Fibroblast of skin of back (primary cell): ENCODE results near the gene STARD13.

Experiments
- DNase-seq: peaks from one replicate; pipeline ENCODE4 v3.0.0-alpha.2; 2013

STARD13 gene

DNA sequence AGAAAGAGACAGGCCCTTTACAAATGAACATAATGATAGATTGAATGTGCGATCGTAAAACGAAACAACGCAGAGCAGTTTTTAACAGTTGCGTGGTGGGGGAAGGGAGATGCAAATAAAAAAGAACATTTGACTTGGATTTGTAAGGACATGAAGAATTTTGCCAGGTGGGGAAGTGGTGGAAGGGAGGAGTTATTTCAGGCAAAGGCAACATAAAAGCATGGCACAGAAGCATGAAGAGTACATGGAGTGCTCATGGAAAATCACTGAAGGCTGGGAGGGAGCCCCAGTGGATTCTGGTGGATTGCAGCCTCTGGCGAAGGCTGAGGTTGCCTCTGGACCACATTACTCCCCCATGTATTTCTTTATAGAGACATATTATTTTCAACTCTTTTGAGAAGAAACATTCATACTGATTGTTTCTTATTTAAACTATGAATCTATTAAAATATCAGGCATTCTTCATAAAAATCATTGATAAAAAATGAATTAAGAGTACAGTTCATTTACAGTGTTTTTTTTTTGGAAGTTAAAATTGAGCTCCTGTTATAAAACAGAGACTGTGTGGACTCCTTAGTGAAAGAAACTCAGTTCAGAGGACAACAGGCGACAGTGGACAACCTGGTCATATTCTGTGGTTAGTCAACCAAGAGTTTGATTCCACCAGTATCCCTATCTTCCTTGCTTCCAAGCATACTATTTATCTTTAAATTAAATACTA is 57.5 kb downstream of the STARD13 start:
- DNase-seq: no peak

DNA sequence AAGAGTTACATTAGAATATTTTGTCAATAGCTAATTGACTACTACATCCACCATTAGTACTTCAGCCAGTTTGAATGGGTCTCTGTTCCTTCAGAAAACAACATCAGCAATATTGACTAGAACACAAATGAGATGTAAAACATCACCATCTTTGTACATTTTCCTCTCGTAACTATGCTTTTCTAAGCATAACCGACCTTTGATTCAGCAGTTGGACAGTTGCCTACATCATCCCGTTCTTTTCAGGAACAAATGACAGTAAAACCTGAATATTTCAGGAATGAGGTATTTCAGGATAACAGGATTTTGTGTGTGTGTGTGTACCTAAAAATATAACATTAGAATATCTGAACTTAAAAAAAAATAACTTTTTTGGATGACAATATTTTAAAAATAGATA is 60.9 kb downstream of the STARD13 start:
- DNase-seq: peak; percentile 80

DNA sequence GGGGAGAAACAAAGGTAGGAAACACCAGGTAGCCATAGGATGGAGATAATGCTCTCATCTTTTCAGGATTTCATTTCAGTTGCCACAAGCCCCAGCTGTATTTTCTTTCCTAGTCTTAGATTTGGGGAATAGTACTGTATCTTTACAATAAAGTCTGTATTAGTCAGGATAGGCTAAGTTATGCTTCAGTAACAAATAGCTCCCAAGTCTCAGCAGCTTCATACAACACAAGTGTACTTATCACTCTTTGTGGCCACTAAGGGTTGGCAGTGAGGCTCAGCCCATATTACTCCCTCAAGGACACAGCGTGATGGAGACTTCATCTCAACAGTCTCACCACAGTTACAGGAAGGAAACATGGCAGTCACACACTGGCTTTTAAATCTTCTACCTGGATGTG is 61.4 kb downstream of the STARD13 start:
- DNase-seq: no peak

DNA sequence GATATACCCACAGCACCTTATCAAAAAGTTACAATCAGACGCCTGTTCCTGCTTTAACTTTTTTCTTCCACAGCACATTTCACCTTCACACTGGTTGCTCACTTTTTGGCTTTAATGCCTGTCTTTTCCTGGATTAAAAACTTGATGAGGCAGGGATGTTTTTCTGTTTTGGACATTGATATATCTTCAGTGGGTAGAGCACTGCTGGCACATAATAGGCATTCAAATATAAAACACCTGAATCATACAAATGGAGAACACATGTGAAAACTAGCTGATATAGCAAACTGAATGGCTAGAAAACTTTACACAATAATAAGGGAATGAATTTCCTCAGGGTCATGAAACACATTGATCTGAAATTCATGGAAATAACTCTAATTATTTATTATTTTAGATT is 65.6 kb downstream of the STARD13 start:
- DNase-seq: no peak

DNA sequence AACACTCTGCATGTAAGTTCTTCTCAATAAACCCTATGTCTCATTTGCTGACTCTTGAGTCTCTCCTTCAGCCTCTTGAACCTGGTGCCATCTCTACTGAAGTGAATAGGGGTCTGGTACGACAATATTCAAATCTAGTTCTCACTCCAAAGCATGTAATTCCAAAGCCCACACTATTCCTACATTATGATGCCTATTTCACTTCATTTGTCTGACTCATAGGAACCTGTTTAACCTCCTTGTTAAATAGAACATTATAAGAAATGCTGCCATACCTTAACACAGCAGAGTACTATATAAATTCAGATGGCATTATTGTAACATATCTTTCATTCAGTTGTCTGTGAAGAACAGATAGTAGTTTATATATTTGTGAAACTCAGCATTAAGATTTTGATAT is 67.1 kb downstream of the STARD13 start:
- no peak for DNase-seq

DNA sequence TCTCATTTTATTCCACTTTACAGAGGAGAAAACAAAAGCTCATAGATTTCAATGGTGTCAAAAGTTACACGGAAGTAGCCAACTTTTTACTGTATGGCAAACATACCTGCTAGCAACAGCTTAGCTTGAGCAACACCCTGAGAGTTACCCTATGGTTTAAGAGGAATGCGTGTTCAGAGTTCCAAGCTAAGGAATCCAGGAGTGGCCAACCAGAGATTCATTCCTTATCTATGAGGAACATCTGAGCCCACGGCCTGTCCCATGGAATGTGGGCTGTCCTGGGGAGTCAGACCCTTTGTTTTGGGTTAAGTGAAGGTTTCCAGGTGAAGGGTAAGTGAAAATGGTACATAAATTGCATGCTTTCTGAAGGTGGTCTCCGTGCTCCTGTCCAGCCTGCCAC is 67.5 kb downstream of the STARD13 start:
- DNase-seq: peak; percentile 86

DNA sequence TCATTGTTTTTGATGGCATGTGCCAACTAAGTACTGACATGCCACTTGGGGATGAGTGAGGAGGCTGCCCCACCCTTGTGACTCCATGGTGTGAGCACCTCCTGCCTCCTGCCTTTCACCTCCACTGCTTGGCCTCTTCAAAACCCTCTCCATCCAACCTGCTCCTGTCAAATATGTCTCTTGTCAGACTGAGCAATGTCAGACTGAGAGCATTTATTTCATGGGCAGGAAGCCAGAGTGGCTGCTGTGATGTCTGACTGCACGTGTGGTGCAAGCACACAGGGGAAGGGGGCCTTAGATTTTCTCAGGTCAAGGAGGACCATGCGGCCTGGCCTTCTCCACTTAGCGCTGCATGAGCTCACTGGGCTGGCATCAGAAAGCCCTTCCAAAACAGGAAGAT is 68.3 kb downstream of the STARD13 start:
- DNase-seq: no peak

DNA sequence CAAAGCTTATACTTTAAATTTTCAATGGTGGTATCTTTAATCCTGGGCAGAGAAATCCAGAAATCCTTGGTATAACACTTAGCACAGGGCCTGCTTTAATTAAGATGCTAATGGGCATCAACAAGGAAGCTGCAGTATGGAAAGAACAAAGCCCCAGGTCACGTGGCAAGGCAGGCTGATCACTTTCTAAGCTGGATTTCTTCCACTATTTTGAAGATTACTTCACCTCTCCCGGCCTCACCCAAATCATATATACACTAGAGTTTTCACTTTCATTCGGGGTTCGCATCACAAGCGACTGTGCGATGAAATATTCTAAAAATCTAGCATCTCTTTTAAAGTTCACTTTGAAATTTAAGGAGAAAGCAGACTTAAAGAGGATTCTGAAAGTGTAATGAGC is 71.8 kb downstream of the STARD13 start:
- DNase-seq: no peak

DNA sequence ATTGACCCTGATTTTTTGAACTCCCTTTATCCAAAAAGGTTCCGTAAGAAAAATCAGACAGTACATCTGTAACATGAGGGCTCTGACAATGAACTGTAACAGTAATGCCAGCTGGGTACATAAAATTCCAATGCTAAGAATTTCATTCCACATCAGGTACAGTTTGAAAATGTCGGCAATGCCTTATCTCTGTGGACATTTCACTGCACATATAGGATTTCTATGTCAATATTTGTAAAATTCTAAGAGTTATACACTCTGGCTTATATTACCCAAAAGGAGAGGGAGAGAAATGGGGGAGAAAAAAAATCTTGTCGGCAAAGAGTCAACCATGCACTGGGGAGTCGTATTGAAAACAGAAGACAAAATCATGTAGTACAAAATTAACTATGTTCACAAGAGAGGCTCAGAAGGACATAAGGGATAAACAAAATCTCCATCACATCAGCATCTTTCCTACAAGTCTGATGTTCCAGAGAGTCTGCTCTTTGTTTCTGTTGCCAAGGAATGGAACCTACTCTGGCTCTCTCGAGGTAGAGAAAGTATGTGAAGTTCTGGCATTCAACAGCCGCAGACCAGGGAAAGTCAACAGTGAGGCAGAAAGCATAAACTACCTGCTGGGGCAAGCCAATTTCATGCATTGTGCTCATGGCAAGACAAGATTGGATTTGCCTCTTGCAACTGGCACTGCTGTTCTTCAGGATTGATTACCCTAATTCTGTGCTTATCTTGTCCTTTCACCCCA is 72.4 kb downstream of the STARD13 start:
- DNase-seq: no peak

DNA sequence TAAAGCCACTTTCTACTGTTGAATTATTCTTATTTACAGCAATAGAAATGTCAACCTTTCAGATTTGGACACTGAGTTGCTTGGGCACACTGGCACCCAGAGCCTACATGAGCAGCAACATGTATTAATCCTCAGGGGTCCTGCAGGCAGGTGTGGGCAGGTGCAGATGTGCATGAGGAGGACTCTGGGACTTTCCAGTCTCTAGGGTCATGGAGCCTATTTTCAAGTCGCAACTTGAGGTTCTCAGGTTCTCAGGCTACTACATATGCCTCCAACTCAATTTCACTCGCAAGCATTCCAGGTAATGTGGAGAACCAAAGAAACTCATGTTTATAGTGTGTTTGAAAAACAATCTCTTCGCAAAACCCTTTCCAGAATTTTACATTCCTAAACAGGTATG is 73.2 kb downstream of the STARD13 start:
- no peak for DNase-seq

DNA sequence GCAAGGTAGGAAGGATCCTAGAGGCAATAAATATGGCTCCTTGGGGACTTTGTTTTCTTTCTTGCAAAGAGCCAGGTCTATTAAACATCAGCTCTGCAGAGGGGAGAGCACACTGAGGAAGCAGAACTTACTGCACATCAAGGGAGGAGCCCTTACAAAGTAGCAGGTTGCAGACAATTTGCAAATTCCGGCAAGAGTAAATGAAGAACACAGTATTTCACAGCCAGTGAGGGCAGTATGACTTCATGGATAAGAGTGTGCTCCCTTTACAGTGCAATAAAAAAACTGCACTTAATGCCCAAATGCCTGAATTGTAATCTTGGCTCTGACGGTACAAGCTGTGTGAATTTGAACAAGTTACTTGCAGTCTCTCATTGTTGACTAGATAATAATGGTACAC is 75.5 kb downstream of the STARD13 start:
- DNase-seq: no peak

DNA sequence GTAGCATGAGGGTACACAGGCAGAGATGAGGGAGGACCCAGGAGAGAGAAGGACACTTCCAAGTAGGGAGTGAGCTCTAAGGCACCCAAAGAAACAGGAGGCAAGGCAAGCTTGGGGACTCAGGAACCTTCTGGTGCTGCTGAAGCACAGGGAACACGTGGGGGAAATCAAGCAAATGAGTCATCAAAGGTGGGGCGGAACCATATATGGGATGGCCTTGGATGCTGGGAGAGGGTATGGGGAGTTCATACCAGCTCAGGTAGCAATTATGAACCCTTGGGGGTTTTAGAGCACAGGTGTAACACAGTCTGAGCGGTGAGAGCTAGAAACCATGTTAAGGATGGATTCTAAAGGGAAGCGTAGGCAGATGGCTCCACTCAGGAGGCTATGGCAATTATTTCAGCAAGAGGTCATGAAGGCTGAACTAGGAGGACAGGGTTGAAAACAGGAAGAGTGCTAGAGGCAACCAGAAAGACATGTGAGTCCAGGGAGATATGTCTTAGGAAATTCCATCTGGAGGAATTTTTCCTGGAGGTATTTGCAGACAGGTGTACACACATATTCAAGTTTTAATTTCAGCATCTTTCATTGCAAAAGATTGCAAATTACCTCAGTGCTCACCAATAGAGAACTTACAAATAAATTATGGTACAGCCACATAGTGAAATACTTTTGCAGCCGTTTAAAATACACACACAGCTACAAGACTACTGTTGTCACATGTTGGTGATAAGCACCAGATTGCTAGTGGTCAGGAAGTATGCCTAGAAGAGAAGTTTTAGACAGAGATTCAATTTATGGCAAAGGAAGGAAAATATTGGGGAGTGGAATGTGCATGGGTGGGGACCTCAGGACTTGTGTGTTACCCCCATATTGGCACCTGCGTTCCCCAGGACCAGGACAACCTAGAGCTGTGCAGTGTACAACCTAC is 77.0 kb downstream of the STARD13 start:
- no peak for DNase-seq

DNA sequence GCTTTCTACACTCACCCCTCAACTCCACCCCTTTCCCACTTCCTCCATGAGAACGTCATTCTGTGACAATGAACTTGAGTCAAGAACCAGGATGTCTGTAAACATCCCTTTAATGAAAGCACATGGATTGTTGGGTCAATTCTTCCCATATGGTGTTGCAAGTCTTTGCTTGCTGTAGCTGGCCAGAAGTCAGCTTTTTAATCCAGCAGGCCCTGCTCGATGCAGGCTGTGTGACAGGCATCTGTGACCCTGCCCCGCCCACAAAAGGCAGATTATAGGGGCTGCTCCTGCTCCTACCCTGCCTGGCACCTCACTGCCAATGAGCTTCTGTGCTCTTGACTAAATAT is 78.0 kb downstream of the STARD13 start:
- peak; percentile 63 for DNase-seq

DNA sequence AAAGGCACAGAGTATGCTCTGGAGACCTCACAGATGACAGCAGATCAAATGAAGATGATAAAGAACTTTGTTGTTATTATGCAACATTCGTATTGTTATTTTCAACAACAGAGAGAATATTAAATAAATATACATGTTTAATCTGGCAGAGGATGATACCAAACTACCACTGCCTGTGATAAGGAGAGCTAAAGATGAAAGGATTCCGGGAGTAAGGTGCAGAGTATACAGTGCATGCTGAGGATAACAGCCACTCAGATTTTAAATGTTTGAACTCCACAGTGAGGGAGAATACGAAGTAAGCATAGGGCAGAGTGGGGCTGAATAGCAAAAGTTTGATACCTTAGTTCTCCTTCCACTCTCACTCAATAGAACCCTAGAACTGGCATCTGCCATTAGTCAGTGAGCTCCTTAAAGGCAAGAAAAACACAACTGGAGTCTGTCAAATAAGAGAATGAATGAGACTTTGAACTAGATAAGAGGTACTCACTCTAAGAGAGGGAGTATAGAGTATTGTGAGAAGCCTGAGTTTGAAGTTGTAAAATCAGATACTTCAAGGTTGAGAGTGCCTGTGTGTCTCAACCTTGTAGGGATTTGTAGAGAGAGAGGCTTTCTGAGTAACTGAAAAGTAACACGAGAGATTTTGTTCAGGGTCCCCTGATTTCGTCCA is 78.5 kb downstream of the STARD13 start:
- DNase-seq: no peak

DNA sequence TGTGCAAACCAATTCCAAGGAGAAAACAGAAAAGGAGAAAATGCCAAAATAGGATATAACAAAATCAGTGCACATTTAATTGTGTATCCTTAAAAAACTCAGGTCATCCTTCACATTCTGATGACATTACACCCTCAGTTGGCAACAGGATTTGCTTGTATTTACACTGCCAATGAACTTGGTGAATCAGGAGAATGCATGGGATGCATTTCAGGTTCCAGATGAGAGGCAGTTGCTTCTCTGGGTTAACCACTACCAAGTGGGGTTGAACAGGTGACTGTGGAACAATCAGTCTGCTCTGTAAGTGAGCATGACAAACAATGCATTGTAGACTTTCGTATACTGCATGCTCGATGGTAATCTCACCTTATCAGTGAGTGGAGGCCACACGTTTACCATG is 79.1 kb downstream of the STARD13 start:
- DNase-seq: peak; percentile 48

DNA sequence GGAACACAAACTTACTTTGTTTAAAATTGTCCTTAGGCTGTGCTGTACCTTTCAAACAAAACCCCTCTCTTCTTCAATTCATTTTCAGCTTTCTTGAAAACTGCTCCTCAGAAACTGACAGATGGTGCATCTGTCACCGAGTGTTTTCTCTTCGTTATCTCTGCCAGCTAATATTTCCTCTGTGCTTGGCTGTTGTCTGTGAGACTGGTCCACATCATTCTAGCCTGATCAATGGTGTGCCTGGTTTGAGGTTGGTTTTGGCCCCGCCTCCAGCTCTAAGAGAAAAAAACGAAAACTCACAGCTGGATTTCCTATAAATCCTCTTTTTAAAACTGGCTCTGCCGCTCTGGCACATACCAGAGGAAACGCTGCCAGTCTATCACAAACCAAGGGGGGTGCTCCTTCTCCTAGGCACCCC is 79.7 kb downstream of the STARD13 start:
- peak; percentile 54 for DNase-seq

DNA sequence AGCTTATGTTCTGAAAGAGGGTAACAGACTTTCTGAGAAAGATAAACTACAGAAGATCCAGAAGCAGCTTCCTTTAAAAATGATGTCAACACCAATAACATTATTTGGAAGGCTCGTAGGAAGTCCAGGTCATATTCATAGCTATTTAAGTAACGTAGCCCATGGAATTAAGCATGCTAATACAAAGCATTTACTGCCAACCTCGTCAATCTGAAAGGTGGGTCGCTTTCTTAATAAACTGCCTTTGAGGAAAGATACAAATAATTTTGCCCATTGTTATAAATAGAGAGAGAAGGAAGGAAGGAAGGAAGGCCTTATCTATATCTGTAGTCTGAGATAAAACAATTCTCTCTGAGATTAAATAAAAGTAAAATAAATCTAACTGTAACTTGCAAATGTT is 80.3 kb downstream of the STARD13 start:
- DNase-seq: no peak

DNA sequence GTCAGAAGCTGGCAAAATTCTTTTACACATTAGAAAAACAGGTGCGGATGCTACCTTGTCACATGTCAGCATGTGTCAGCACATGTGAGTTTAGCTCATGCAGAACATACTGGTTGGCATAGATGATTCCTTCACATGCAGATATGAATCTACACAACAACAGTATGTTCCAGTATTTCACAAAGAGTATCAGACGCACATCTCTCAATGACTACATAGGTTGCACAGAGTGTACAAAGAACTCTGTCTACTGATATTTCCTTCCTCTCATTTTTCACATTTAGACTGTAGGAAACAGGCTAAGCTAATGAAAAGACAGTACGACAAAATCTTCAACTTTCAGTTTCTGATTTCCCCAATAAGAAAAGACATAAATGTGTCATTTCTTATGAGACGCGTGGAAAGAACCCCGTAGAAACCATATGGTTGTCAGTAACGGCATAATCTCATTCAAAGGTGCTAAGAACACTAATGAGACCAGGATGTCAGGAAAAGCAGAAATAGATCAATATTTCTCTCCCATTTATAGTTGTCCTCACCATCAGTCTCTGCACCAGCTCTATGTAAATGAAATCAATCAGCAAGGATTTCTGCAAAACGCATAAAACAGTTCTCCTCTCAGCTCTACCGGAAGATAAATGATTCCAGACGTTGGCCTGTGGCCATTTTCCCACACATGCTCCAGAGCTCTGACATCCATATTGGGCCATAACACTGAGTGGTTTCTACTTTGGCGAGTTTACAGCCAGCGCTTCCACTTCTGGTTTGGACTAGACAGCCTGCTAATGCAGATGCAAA is 81.2 kb downstream of the STARD13 start:
- DNase-seq: peak; percentile 90

DNA sequence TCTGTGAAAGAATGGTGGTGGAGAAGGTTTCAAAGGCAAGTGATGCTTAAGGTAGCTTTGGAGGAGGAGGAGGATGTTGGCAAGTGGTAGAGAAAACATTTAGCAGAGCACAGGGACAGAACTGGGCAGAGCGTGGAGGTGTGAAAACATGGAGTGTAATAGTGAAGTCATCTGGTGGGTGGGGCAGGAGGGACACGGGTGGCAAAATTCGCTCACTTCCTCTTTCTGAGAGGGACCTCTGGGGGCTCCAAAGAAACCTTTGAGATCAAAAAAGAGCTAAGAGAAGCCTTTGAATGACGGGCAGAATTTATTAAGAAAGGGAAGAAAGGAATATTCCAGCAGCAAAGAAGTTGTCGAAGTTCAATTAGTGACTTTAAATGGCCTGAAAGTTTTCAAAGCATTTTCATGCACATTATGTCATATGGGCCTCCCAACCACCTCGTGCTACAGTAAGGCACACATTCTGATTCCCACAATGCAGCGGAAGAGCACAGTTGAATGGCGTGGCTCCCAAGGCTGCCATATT is 82.8 kb downstream of the STARD13 start:
- DNase-seq: no peak

DNA sequence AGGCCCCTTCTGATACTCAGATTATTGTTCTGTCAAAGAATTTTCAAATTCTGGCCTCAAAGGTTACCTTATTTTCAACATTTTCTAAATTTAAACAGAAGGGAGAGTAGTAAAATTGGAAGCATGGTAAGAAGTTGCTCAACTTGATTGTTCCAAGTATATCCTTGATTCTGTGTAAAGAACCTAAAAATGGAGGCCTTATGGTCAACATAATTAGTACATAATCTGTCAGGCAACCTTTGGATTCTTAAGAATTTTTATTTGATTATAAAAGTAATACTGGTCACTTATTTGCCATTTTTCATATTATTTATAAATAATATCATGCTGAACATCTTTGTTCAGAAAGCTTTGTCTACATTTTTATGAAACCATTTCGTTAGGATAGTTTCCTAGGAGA is 83.9 kb downstream of the STARD13 start:
- no peak for DNase-seq

DNA sequence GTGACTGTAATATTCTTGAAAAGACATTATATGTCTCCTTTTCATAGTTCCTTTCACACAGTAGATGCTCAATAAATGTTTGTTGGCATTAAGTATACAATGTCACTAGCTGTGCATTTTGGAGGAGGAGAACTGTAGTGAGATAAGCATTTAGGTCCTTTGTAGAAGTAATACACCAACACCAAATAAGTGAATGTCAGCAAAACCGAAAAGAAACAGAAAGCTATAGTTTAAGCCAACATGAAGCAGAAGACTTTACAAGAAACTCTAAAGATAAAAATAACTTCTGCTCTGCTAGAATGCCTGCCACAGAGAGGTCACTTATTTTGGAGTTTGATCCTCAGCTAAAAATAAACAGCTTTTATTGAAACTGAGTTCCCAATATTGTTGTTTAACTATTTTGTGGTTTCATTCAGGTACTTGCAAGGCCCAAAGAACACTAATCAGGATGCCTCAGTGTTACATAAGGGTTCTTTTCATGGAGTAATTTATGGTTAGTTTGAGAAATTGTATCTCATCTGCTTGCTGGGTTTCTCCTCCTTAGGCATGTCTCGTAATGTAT is 86.2 kb downstream of the STARD13 start:
- no peak for DNase-seq
